Measurements from ENCODE around the gene NPC2.

Gene NPC2

GRCh38 chr14:74535756-74536325, 42.7 kb upstream of the NPC2 start:
- TF ChIP-seq SIN3A (IDR thresholded peaks at IDR 0.05; ENCODE audit: borderline replicate concordance, insufficient read depth, low read length) = no peak
- no peak for TF ChIP-seq POLR2AphosphoS5 (IDR thresholded peaks at IDR 0.05; ENCODE audit: low read depth, low read length)
- no peak for TF ChIP-seq REST (IDR thresholded peaks at IDR 0.05; ENCODE audit: insufficient read depth in 1 of 2, low read depth in 2 of 2, low read length in 2 of 2)
- no peak for TF ChIP-seq FOXP2 (optimal IDR thresholded peaks at IDR 0.05; ENCODE audit: borderline replicate concordance, extremely low read depth, extremely low read length, insufficient read depth)
- TF ChIP-seq TAF1 (IDR thresholded peaks at IDR 0.05; ENCODE audit: borderline replicate concordance, insufficient read depth, low read length) = no peak

DNA sequence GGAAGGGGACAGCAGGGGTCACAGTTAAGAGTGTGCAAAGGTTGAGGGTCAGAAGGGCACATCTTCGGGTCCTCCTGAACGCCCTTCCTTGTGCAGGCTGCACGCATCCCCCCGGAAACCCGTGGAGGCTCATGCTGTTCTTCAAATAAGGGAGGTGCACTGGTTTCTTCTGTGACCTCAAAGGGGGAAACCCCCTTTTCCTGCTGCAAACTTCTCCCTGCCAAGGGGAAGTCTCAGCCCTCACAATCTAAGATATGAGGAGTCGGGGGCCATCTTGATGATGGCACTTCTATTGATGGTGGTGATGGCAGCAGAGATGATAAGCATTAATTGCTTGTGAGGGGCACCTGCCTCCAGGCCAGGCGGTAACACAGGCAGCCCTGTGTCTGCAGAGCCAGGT, 40.5 kb upstream of the NPC2 start:
- no peak for TF ChIP-seq SIN3A (IDR thresholded peaks at IDR 0.05; ENCODE audit: borderline replicate concordance, insufficient read depth, low read length)
- no peak for TF ChIP-seq FOXP2 (optimal IDR thresholded peaks at IDR 0.05; ENCODE audit: borderline replicate concordance, extremely low read depth, extremely low read length, insufficient read depth)
- TF ChIP-seq TAF1 (IDR thresholded peaks at IDR 0.05; ENCODE audit: borderline replicate concordance, insufficient read depth, low read length) = no peak
- no peak for TF ChIP-seq POLR2AphosphoS5 (IDR thresholded peaks at IDR 0.05; ENCODE audit: low read depth, low read length)
- TF ChIP-seq REST (IDR thresholded peaks at IDR 0.05; ENCODE audit: insufficient read depth in 1 of 2, low read depth in 2 of 2, low read length in 2 of 2) = no peak

- no peak for TF ChIP-seq POLR2AphosphoS5 (IDR thresholded peaks at IDR 0.05; ENCODE audit: low read depth, low read length)
- no peak for TF ChIP-seq SIN3A (IDR thresholded peaks at IDR 0.05; ENCODE audit: borderline replicate concordance, insufficient read depth, low read length)
- no peak for TF ChIP-seq TAF1 (IDR thresholded peaks at IDR 0.05; ENCODE audit: borderline replicate concordance, insufficient read depth, low read length)
- no peak for TF ChIP-seq FOXP2 (optimal IDR thresholded peaks at IDR 0.05; ENCODE audit: borderline replicate concordance, extremely low read depth, extremely low read length, insufficient read depth)
- no peak for TF ChIP-seq REST (IDR thresholded peaks at IDR 0.05; ENCODE audit: insufficient read depth in 1 of 2, low read depth in 2 of 2, low read length in 2 of 2)
Observed at GRCh38 chr14:74532246-74532645, 39.1 kb upstream of the NPC2 start.

DNA sequence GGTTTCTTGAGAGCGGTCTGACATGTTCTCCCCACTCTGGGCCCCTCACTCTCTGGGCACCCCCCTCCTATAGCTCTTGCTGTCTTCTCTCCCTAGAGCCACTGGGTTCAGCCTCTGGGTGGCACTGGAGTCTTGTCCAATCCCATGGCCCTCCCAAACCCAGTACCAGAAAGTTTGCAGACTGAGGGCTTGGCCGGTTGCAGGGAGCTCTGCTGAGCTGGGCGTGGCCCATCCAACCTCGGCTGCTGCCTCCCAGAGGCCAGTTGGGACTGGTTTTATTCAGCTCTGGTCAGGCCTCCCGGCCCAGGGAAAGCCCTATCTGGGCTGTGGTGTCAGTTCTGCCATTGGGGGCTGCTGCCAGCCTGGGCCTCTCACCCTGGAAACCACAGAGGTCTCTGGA, 38.4 kb upstream of the NPC2 start:
- TF ChIP-seq FOXP2 (optimal IDR thresholded peaks at IDR 0.05; ENCODE audit: borderline replicate concordance, extremely low read depth, extremely low read length, insufficient read depth) (no peak), TAF1 (IDR thresholded peaks at IDR 0.05; ENCODE audit: borderline replicate concordance, insufficient read depth, low read length) (no peak), SIN3A (IDR thresholded peaks at IDR 0.05; ENCODE audit: borderline replicate concordance, insufficient read depth, low read length) (no peak), REST (IDR thresholded peaks at IDR 0.05; ENCODE audit: insufficient read depth in 1 of 2, low read depth in 2 of 2, low read length in 2 of 2) (no peak), POLR2AphosphoS5 (IDR thresholded peaks at IDR 0.05; ENCODE audit: low read depth, low read length) (no peak)

- TF ChIP-seq FOXP2 (optimal IDR thresholded peaks at IDR 0.05; ENCODE audit: borderline replicate concordance, extremely low read depth, extremely low read length, insufficient read depth) (no peak), REST (IDR thresholded peaks at IDR 0.05; ENCODE audit: insufficient read depth in 1 of 2, low read depth in 2 of 2, low read length in 2 of 2) (no peak), POLR2AphosphoS5 (IDR thresholded peaks at IDR 0.05; ENCODE audit: low read depth, low read length) (no peak), SIN3A (IDR thresholded peaks at IDR 0.05; ENCODE audit: borderline replicate concordance, insufficient read depth, low read length) (no peak), TAF1 (IDR thresholded peaks at IDR 0.05; ENCODE audit: borderline replicate concordance, insufficient read depth, low read length) (no peak)
Observed at GRCh38 chr14:74531006-74531405, 37.9 kb upstream of the NPC2 start.
